GM23338 (cell line): Measurements from ENCODE around the gene GRIFIN. TPM values are rescaled to one million over a fixed set of nuclear protein-coding genes. Genes with fewer than 3 reads are reported as not detected.

Experiments
- ATAC-seq: fragments of 200-7000 bp; cut with Tn5 transposase; 3 replicates; pipeline ENCODE4 v1.9.1; 2020
- DNase-seq: peaks from one replicate; pipeline ENCODE4 v3.0.0-alpha.2; 2015; ENCODE audit warnings: low spot score
- H2AFZ ChIP-seq: fragments of 200-600 bp; sonication (generic); 2 replicates; pipeline ENCODE4 v1.8.0; 2016; ENCODE audit warnings: antibody characterized with exemption, mild to moderate bottlenecking, moderate library complexity
- H3F3A ChIP-seq: fragments of 200-600 bp; sonication (generic); replicated peaks from 2 replicates; pipeline ENCODE4 v1.8.0; 2017; ENCODE audit warnings: antibody characterized with exemption, mixed run types, low read depth
- H3K27ac ChIP-seq: fragments of 200-600 bp; sonication (generic); 2 replicates; pipeline ENCODE4 v1.6.1; 2016; ENCODE audit warnings: low read depth
- H3K27me3 ChIP-seq: fragments of 200-600 bp; sonication (generic); 2 replicates; pipeline ENCODE4 v1.8.0; 2016; ENCODE audit warnings: mild to moderate bottlenecking, mixed run types, moderate library complexity; ENCODE audit not compliant: insufficient read depth
- H3K36me3 ChIP-seq: fragments of 200-600 bp; sonication (generic); 2 replicates; pipeline ENCODE4 v1.8.0; 2016; ENCODE audit warnings: mild to moderate bottlenecking; ENCODE audit not compliant: insufficient read depth
- H3K4me1 ChIP-seq: fragments of 200-600 bp; sonication (generic); 2 replicates; pipeline ENCODE4 v1.8.0; 2016; ENCODE audit warnings: mild to moderate bottlenecking, moderate library complexity; ENCODE audit not compliant: insufficient read depth
- H3K4me2 ChIP-seq: fragments of 200-600 bp; sonication (generic); 2 replicates; pipeline ENCODE4 v1.7.1; 2017; ENCODE audit warnings: mixed run types
- H3K4me3 ChIP-seq: fragments of 200-600 bp; sonication (generic); 2 replicates; pipeline ENCODE4 v1.6.1; 2016; ENCODE audit warnings: mixed run types
- H3K79me2 ChIP-seq: fragments of 200-600 bp; sonication (generic); replicated peaks from 2 replicates; pipeline ENCODE4 v1.8.0; 2017; ENCODE audit warnings: mild to moderate bottlenecking; ENCODE audit not compliant: insufficient read depth
- H3K9me2 ChIP-seq: fragments of 200-600 bp; sonication (generic); 2 replicates; pipeline ENCODE4 v1.8.0; 2017; ENCODE audit not compliant: insufficient read depth
- H4K20me1 ChIP-seq: fragments of 200-600 bp; sonication (generic); replicated peaks from 2 replicates; pipeline ENCODE4 v1.8.0; 2017; ENCODE audit warnings: mild to moderate bottlenecking; ENCODE audit not compliant: insufficient read depth
- H3K27ac Mint-ChIP-seq: 2 replicates; pipeline ENCODE4 v1.8.0; 2020; ENCODE audit warnings: inconsistent platforms, mild to moderate bottlenecking, moderate library complexity, mixed read lengths
- H3K27me3 Mint-ChIP-seq: 3 replicates; pipeline ENCODE4 v1.8.0; 2022; ENCODE audit warnings: low read depth, mild to moderate bottlenecking, moderate library complexity, mixed read lengths, inconsistent platforms; ENCODE audit not compliant: insufficient read depth, poor library complexity
- H3K36me3 Mint-ChIP-seq: 3 replicates; pipeline ENCODE4 v1.8.0; 2021; ENCODE audit warnings: low read depth, mild to moderate bottlenecking, inconsistent platforms, moderate library complexity, mixed read lengths
- H3K4me1 Mint-ChIP-seq: 3 replicates; pipeline ENCODE4 v1.8.0; 2020; ENCODE audit warnings: mild to moderate bottlenecking, inconsistent platforms, mixed read lengths
- H3K4me3 Mint-ChIP-seq: 3 replicates; pipeline ENCODE4 v1.8.0; 2021; ENCODE audit warnings: moderate library complexity, mild to moderate bottlenecking, inconsistent platforms, mixed read lengths
- H3K9me3 Mint-ChIP-seq: 3 replicates; pipeline ENCODE4 v1.8.0; 2020; ENCODE audit warnings: moderate library complexity, mild to moderate bottlenecking, inconsistent platforms, mixed read lengths
- JUNB ChIP-seq: IDR thresholded peaks from one replicate; pipeline ENCODE4 v1.6.1; 2016; ENCODE audit warnings: antibody characterized with exemption; ENCODE audit not compliant: unreplicated experiment
- NANOG ChIP-seq: IDR thresholded peaks from 2 replicates; pipeline ENCODE4 v1.6.1; 2016; ENCODE audit warnings: antibody characterized with exemption, borderline replicate concordance
- POLR2AphosphoS5 ChIP-seq: IDR thresholded peaks from 2 replicates; pipeline ENCODE4 v1.6.1; 2016; ENCODE audit warnings: antibody characterized with exemption, low read depth
- ZNF114 ChIP-seq: fragments of 250-450 bp; sonication (Bioruptor Pico); IDR thresholded peaks from 2 replicates; pipeline ENCODE4 v1.5.0; 2020; ENCODE audit warnings: mild to moderate bottlenecking, moderate library complexity
- ZNF331 ChIP-seq: fragments of 250-450 bp; sonication (Bioruptor Pico); IDR thresholded peaks from 2 replicates; pipeline ENCODE4 v1.5.0; 2020; ENCODE audit warnings: low read depth, mild to moderate bottlenecking, moderate library complexity
- polyA plus RNA-seq: library from polyadenylated mRNA; unstranded; fragments of >200 nt; fragmentation: Nextera tagmentation; extraction: Ambion mirVana; gene quantifications from 2 replicates; pipeline ENCODE4 v1.2.1, GENCODE V29; 2016
- total RNA-seq: library from RNA; depleted of rRNA; stranded (reverse); fragments of >200 nt; shearing (Covaris generic); gene quantifications from 2 replicates; pipeline ENCODE4 v1.2.3, GENCODE V29; 2014
- TF ChIP-seq, protein P1 (sequence below): IDR thresholded peaks from 2 replicates; pipeline ENCODE4 v1.6.1; 2016; ENCODE audit warnings: antibody characterized with exemption
- TF ChIP-seq, protein P2 (sequence below), 2 experiments: fragments of 200-600 bp in 1 of 2; sonication (generic) in 1 of 2; conservative IDR thresholded peaks; 2 replicates each; pipeline versions ENCODE4 v1.5.1 to v1.6.1; 2016 to 2017; ENCODE audit warnings: antibody characterized with exemption in 2 of 2, low read depth in 2 of 2, mild to moderate bottlenecking in 2 of 2, moderate library complexity in 1 of 2
- TF ChIP-seq, protein P3 (sequence below): fragments of 250-450 bp; sonication (Bioruptor Pico); IDR thresholded peaks from 2 replicates; pipeline ENCODE4 v1.5.0; 2020; ENCODE audit warnings: mild to moderate bottlenecking, moderate library complexity

Gene GRIFIN
- total and polyA plus RNA-seq, 2 experiments from 2014 or later, result not detected

DNA sequence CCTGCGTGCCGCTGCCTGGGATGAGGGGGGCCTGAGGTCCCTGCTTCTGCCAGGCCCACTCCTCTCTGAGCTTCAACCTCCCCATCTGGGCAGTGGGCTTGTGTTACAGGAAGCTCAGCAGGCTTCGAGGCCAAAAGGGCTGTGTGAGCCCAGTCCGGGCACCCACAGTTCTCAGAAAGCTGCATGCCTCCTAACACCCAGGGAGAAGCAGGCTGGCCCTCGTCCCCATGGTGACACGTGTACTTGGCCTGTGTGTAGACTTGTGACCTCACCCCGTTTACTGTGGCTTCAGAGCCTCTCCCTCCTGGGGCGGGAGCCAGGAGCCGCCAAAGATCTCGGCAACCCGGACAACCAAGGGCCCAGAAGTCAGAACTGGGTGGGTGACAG lies 2.2 kb upstream of the GRIFIN start (continued):
- TF ChIP-seq, protein P1, sequence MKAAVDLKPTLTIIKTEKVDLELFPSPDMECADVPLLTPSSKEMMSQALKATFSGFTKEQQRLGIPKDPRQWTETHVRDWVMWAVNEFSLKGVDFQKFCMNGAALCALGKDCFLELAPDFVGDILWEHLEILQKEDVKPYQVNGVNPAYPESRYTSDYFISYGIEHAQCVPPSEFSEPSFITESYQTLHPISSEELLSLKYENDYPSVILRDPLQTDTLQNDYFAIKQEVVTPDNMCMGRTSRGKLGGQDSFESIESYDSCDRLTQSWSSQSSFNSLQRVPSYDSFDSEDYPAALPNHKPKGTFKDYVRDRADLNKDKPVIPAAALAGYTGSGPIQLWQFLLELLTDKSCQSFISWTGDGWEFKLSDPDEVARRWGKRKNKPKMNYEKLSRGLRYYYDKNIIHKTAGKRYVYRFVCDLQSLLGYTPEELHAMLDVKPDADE, result no peak
- TF ChIP-seq ZNF331 (CRISPR knock-in tag) (no peak), NANOG (no peak), ZNF114 (no peak)

DNA sequence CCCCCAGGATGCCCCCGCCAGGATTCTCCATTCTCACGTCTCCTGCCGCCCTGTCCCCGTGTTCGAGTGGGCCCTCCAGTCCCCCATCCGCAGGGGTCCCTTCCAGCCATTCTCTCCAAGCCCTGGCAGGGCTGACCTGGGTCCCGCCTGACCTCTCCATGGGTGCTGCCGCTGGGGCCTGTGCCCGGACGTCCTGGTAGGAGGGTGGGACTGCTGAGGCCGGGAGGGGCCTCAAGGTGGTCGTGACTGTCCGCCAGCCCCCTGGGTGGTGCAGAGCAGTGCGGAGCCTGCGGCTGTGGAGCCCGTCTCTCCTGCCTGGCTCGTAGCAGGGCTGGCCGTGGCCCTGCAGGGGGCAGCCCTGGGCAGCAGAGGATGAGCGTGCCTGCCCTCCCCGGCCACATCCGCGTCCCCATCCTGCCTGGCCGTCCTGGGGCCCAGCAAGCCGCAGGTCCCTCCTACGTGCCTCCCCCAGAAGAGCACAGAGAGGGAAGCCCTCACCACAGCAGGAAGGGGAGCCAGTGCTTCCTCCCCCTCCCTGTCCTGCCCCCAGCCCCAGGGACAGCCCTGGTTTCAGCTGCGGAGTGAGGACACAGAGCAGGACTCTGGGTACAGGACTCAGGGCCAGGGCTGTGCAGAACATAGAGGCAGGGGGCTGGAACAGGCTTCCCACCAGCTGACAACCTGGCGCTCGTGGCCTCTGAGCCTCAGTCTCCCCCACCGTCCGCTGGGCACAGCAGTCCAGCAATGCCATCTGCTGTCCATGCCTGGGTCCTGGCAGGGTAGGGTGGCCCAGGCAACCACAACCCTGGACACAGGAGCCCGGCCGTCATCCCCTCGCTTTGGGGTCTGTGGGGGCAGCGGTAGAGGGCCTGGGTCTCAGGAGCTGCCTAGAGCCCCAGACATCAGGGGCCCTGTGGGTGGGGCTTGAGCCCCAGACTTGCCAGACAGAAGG lies 1.5 kb upstream of the GRIFIN start:
- peaks cover 3% of the 10 kb centered on the region; the same call in 1 of the 2 replicates for H3K4me1 ChIP-seq
- H3F3A ChIP-seq, result no peaks in the 10 kb centered on the region
- H3K4me3 ChIP-seq, result no peak overlapping the region
- Mint-ChIP-seq H3K27me3 (peaks cover 15% of the 10 kb centered on the region), H3K9me3 (peaks cover 2% of the 10 kb centered on the region; the same call in 1 of the 3 replicates), H3K27ac (no peak overlapping the region), H3K4me3 (no peak overlapping the region), H3K4me1 (peaks cover 20% of the 10 kb centered on the region), H3K36me3 (no peaks in the 10 kb centered on the region; the same call in 2 of the 3 replicates)
- no peak overlapping the region for H3K27ac ChIP-seq
- TF ChIP-seq JUNB, result no peak
- TF ChIP-seq, protein P2, sequence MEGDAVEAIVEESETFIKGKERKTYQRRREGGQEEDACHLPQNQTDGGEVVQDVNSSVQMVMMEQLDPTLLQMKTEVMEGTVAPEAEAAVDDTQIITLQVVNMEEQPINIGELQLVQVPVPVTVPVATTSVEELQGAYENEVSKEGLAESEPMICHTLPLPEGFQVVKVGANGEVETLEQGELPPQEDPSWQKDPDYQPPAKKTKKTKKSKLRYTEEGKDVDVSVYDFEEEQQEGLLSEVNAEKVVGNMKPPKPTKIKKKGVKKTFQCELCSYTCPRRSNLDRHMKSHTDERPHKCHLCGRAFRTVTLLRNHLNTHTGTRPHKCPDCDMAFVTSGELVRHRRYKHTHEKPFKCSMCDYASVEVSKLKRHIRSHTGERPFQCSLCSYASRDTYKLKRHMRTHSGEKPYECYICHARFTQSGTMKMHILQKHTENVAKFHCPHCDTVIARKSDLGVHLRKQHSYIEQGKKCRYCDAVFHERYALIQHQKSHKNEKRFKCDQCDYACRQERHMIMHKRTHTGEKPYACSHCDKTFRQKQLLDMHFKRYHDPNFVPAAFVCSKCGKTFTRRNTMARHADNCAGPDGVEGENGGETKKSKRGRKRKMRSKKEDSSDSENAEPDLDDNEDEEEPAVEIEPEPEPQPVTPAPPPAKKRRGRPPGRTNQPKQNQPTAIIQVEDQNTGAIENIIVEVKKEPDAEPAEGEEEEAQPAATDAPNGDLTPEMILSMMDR (conservative IDR thresholded peaks at IDR 0.05; ENCODE audit: low read depth in 2 of 2), result peak; percentile 61 to 93
- H3K4me2 ChIP-seq, result no peak overlapping the region
- H3K9me2 ChIP-seq, result no peaks in the 10 kb centered on the region
- H3K36me3 ChIP-seq, result no peaks in the 10 kb centered on the region
- H2AFZ ChIP-seq, result no peak overlapping the region; the same call in 1 of the 2 replicates
- ATAC-seq (peak; percentile 90), DNase-seq (peak; percentile 86)
- no peaks in the 10 kb centered on the region for H3K79me2 ChIP-seq
- no peaks in the 10 kb centered on the region for H4K20me1 ChIP-seq
- H3K27me3 ChIP-seq, result no peaks in the 10 kb centered on the region

DNA sequence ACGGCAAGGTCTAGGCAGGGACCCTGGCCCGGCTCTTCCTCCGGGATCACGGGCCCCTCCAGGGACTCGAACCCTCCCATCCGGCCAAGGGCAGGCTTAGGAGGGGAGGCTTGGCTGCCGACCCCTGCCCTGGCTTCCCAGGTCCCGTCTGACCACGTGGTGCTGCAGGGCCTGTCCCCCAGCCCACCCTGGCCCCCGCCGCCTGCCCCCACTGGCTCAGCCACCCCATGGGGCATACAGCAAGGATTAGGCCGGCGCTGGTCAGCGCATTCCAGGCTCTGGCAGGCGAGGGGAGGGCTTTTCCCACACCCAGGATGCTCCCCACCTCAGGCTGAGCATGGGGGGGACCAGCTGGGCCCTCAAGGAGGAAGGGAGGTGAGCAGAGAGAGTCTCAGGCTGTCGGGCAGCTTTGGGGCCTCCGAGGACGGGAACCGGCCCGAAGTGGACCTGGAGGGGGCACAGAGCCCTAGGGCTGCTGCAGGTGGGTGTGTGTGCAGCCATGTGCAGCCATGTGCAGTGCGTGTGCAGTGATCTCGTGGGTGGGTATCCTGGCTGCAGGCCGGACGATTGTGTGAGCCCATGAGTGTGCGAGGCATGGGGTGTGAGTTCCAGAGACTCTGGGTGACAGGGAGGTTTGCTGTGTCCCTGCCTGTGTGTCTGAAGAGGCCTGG lies 713 bp upstream of the GRIFIN start:
- Histone ChIP-seq H4K20me1 (no peaks in the 10 kb centered on the region), H3F3A (no peaks in the 10 kb centered on the region), H3K27ac (no peak overlapping the region), H3K9me2 (no peaks in the 10 kb centered on the region), H3K4me3 (no peak overlapping the region), H3K4me2 (no peak overlapping the region), H3K4me1 (peaks cover 3% of the 10 kb centered on the region; the same call in 1 of the 2 replicates), H3K36me3 (no peaks in the 10 kb centered on the region), H3K27me3 (no peaks in the 10 kb centered on the region), H2AFZ (no peak overlapping the region), H3K79me2 (no peaks in the 10 kb centered on the region)
- DNase-seq (no peak), ATAC-seq (no peak; the same call in 1 of the 3 replicates)
- H3K27me3 Mint-ChIP-seq, result peaks cover 14% of the 10 kb centered on the region
- no peak overlapping the region for H3K4me3 Mint-ChIP-seq
- H3K9me3 Mint-ChIP-seq, result no peaks in the 10 kb centered on the region
- peaks cover 20% of the 10 kb centered on the region for H3K4me1 Mint-ChIP-seq
- H3K36me3 Mint-ChIP-seq, result no peaks in the 10 kb centered on the region; the same call in 2 of the 3 replicates
- H3K27ac Mint-ChIP-seq, result no peak overlapping the region; the same call in 1 of the 2 replicates
- TF ChIP-seq, protein P3, sequence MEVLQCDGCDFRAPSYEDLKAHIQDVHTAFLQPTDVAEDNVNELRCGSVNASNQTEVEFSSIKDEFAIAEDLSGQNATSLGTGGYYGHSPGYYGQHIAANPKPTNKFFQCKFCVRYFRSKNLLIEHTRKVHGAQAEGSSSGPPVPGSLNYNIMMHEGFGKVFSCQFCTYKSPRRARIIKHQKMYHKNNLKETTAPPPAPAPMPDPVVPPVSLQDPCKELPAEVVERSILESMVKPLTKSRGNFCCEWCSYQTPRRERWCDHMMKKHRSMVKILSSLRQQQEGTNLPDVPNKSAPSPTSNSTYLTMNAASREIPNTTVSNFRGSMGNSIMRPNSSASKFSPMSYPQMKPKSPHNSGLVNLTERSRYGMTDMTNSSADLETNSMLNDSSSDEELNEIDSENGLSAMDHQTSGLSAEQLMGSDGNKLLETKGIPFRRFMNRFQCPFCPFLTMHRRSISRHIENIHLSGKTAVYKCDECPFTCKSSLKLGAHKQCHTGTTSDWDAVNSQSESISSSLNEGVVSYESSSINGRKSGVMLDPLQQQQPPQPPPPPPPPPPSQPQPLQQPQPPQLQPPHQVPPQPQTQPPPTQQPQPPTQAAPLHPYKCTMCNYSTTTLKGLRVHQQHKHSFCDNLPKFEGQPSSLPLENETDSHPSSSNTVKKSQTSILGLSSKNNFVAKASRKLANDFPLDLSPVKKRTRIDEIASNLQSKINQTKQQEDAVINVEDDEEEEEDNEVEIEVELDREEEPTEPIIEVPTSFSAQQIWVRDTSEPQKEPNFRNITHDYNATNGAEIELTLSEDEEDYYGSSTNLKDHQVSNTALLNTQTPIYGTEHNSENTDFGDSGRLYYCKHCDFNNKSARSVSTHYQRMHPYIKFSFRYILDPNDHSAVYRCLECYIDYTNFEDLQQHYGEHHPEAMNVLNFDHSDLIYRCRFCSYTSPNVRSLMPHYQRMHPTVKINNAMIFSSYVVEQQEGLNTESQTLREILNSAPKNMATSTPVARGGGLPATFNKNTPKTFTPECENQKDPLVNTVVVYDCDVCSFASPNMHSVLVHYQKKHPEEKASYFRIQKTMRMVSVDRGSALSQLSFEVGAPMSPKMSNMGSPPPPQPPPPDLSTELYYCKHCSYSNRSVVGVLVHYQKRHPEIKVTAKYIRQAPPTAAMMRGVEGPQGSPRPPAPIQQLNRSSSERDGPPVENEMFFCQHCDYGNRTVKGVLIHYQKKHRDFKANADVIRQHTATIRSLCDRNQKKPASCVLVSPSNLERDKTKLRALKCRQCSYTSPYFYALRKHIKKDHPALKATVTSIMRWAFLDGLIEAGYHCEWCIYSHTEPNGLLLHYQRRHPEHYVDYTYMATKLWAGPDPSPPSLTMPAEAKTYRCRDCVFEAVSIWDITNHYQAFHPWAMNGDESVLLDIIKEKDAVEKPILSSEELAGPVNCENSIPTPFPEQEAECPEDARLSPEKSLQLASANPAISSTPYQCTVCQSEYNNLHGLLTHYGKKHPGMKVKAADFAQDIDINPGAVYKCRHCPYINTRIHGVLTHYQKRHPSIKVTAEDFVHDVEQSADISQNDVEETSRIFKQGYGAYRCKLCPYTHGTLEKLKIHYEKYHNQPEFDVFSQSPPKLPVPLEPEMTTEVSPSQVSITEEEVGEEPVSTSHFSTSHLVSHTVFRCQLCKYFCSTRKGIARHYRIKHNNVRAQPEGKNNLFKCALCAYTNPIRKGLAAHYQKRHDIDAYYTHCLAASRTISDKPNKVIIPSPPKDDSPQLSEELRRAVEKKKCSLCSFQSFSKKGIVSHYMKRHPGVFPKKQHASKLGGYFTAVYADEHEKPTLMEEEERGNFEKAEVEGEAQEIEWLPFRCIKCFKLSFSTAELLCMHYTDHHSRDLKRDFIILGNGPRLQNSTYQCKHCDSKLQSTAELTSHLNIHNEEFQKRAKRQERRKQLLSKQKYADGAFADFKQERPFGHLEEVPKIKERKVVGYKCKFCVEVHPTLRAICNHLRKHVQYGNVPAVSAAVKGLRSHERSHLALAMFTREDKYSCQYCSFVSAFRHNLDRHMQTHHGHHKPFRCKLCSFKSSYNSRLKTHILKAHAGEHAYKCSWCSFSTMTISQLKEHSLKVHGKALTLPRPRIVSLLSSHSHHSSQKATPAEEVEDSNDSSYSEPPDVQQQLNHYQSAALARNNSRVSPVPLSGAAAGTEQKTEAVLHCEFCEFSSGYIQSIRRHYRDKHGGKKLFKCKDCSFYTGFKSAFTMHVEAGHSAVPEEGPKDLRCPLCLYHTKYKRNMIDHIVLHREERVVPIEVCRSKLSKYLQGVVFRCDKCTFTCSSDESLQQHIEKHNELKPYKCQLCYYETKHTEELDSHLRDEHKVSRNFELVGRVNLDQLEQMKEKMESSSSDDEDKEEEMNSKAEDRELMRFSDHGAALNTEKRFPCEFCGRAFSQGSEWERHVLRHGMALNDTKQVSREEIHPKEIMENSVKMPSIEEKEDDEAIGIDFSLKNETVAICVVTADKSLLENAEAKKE (CRISPR knock-in tag), result no peak
- no peak for TF ChIP-seq ZNF114
- TF ChIP-seq POLR2AphosphoS5, result no peak
